Transverse colon (tissue), 4 donors: ENCODE data around the gene DELE1.

Source experiments
- CTCF ChIP-seq, 5 experiments: fragments of 200-600 bp in 3 of 5; fragments of 450-650 bp in 2 of 5; sonication (generic) in 3 of 5; IDR thresholded peaks; 1 replicate in 2 of 5; 2 replicates in 3 of 5; pipeline ENCODE4 v1.5.1; 2016 to 2017; ENCODE audit warnings: antibody characterized with exemption in 5 of 5, inconsistent platforms in 3 of 5, mild to moderate bottlenecking in 2 of 5, moderate library complexity in 1 of 5
- EP300 ChIP-seq: sonication (generic); formaldehyde crosslinking; IDR thresholded peaks from one replicate; pipeline ENCODE4 v1.6.1; 2017; ENCODE audit warnings: antibody characterized with exemption, low read depth
- POLR2A ChIP-seq: fragments of 450-650 bp; IDR thresholded peaks from one replicate; pipeline ENCODE4 v1.6.1; 2016; ENCODE audit warnings: antibody characterized with exemption, mild to moderate bottlenecking, moderate library complexity
- POLR2AphosphoS5 ChIP-seq, 3 donors: sonication (generic); formaldehyde crosslinking; IDR thresholded peaks; one replicate each; pipeline ENCODE4 v1.6.1; 2016; ENCODE audit warnings: antibody characterized with exemption in 3 of 3

GRCh38 chr5:141958113-141958512 is 34.4 kb downstream of the DELE1 start, which contains the start of gene PCDH12:
- TF ChIP-seq CTCF (IDR thresholded peaks at IDR 0.05) (no peak), POLR2A (no peak), EP300 (no peak), POLR2AphosphoS5 (IDR thresholded peaks at IDR 0.05) (peak in 1 of 3 donors; percentile 16)
